KMS-11 (cell line): ENCODE measurements around the gene TMEM245.

ENCODE experiments used
- H2AFZ ChIP-seq: fragments of 200-600 bp; sonication (generic); 2 replicates; pipeline ENCODE4 v1.6.1; 2016; ENCODE audit warnings: antibody characterized with exemption, mixed run types, low read depth
- H3K27ac ChIP-seq: fragments of 200-600 bp; sonication (generic); 2 replicates; pipeline ENCODE4 v1.6.1; 2016; ENCODE audit warnings: mild to moderate bottlenecking, mixed run types
- H3K27me3 ChIP-seq: fragments of 200-600 bp; sonication (generic); 2 replicates; pipeline ENCODE4 v1.6.1; 2017; ENCODE audit warnings: mild to moderate bottlenecking, low read depth, mixed run types, moderate library complexity; ENCODE audit not compliant: insufficient read depth
- H3K36me3 ChIP-seq: fragments of 200-600 bp; sonication (generic); 2 replicates; pipeline ENCODE4 v1.6.1; 2017; ENCODE audit warnings: mild to moderate bottlenecking, mixed run types; ENCODE audit not compliant: insufficient read depth
- H3K4me1 ChIP-seq: fragments of 200-600 bp; sonication (generic); 2 replicates; pipeline ENCODE4 v1.6.1; 2016; ENCODE audit warnings: mild to moderate bottlenecking, low read depth, mixed run types; ENCODE audit not compliant: poor library complexity, severe bottlenecking
- H3K4me2 ChIP-seq: fragments of 200-600 bp; sonication (generic); 2 replicates; pipeline ENCODE4 v1.7.0; 2016; ENCODE audit warnings: mild to moderate bottlenecking, mixed run types
- H3K4me3 ChIP-seq: fragments of 200-600 bp; sonication (generic); IDR thresholded peaks from 2 replicates; pipeline ENCODE4 v1.6.1; 2017; ENCODE audit warnings: low read depth, low read length, mixed read lengths; ENCODE audit not compliant: insufficient read depth
- H3K79me2 ChIP-seq: fragments of 200-600 bp; sonication (generic); 2 replicates; pipeline ENCODE4 v1.6.1; 2016; ENCODE audit warnings: low read depth, mixed run types; ENCODE audit not compliant: insufficient read depth
- H3K9ac ChIP-seq: fragments of 200-600 bp; sonication (generic); 2 replicates; pipeline ENCODE4 v1.6.1; 2016; ENCODE audit warnings: mild to moderate bottlenecking, mixed run types
- H4K20me1 ChIP-seq: fragments of 200-600 bp; sonication (generic); 2 replicates; pipeline ENCODE4 v1.6.1; 2016; ENCODE audit warnings: mild to moderate bottlenecking, mixed run types; ENCODE audit not compliant: insufficient read depth
- CTCF ChIP-seq: fragments of 200-600 bp; sonication (generic); conservative IDR thresholded peaks from 2 replicates; pipeline ENCODE4 v1.6.1; 2017; ENCODE audit warnings: low read depth, mild to moderate bottlenecking, antibody characterized with exemption, low read length, moderate library complexity, mixed read lengths

TMEM245 gene

GRCh38 chr9:109031241-109031640 lies 88.5 kb downstream of the TMEM245 start:
- Histone ChIP-seq H3K9ac (no peak overlapping the region), H3K4me2 (no peak overlapping the region), H2AFZ (no peak overlapping the region), H3K4me1 (no peaks in the 10 kb centered on the region), H3K36me3 (no peaks in the 10 kb centered on the region; the same call in 1 of the 2 replicates), H3K27me3 (no peaks in the 10 kb centered on the region), H3K4me3 (no peak overlapping the region), H3K79me2 (no peaks in the 10 kb centered on the region), H4K20me1 (no peaks in the 10 kb centered on the region), H3K27ac (no peak overlapping the region)
- TF ChIP-seq CTCF: no peak

GRCh38 chr9:109030426-109030825 lies 89.3 kb downstream of the TMEM245 start:
- no peaks in the 10 kb centered on the region for H4K20me1 ChIP-seq
- H3K4me1 ChIP-seq: no peaks in the 10 kb centered on the region
- H3K9ac ChIP-seq: no peak overlapping the region
- no peaks in the 10 kb centered on the region; the same call in 1 of the 2 replicates for H3K36me3 ChIP-seq
- no peaks in the 10 kb centered on the region for H3K79me2 ChIP-seq
- H2AFZ ChIP-seq: no peak overlapping the region
- no peak overlapping the region for H3K27ac ChIP-seq
- no peaks in the 10 kb centered on the region for H3K27me3 ChIP-seq
- no peak overlapping the region for H3K4me3 ChIP-seq
- H3K4me2 ChIP-seq: no peak overlapping the region
- no peak for TF ChIP-seq CTCF

GRCh38 chr9:109028457-109028856 lies 91.3 kb downstream of the TMEM245 start:
- Histone ChIP-seq H2AFZ (no peak overlapping the region), H3K27ac (no peak overlapping the region), H3K4me1 (no peaks in the 10 kb centered on the region), H3K4me2 (no peak overlapping the region), H3K36me3 (no peaks in the 10 kb centered on the region; the same call in 1 of the 2 replicates), H4K20me1 (no peaks in the 10 kb centered on the region), H3K4me3 (no peak overlapping the region), H3K79me2 (no peaks in the 10 kb centered on the region), H3K9ac (no peak overlapping the region), H3K27me3 (no peaks in the 10 kb centered on the region)
- TF ChIP-seq CTCF: no peak

GRCh38 chr9:109027176-109027575 lies 92.6 kb downstream of the TMEM245 start:
- Histone ChIP-seq H4K20me1 (no peaks in the 10 kb centered on the region), H3K9ac (no peak overlapping the region), H3K27me3 (no peaks in the 10 kb centered on the region), H2AFZ (no peak overlapping the region), H3K4me1 (no peaks in the 10 kb centered on the region), H3K36me3 (no peaks in the 10 kb centered on the region; the same call in 1 of the 2 replicates), H3K4me3 (no peak overlapping the region), H3K4me2 (no peak overlapping the region), H3K27ac (no peak overlapping the region), H3K79me2 (no peaks in the 10 kb centered on the region)
- no peak for TF ChIP-seq CTCF
